Measurements from ENCODE around the gene IL15.
"Not testable (repeated sequence)": the region's sequence is repeated elsewhere in the genome, so short reads cannot be mapped to it uniquely, and the experiment has no call there.

IL15 gene

GRCh38 chr4:141705048-141705746, 68.8 kb downstream of the IL15 start:
- H3K27ac Mint-ChIP-seq = no peak overlapping the region
- H3K9me3 Mint-ChIP-seq = peaks cover 4% of the 10 kb centered on the region
- H3K4me3 Mint-ChIP-seq = no peak overlapping the region
- H3K36me3 Mint-ChIP-seq (ENCODE audit: low read depth) = no peaks in the 10 kb centered on the region
- H3K27me3 Mint-ChIP-seq = no peaks in the 10 kb centered on the region
- no peaks in the 10 kb centered on the region for H3K4me1 Mint-ChIP-seq (ENCODE audit: low read depth)

- no peak overlapping the region for H3K27ac Mint-ChIP-seq
- no peak overlapping the region for H3K4me3 Mint-ChIP-seq
- no peaks in the 10 kb centered on the region for H3K4me1 Mint-ChIP-seq (ENCODE audit: low read depth)
- H3K36me3 Mint-ChIP-seq (ENCODE audit: low read depth) = no peaks in the 10 kb centered on the region
- H3K27me3 Mint-ChIP-seq = no peaks in the 10 kb centered on the region
- peaks cover 4% of the 10 kb centered on the region for H3K9me3 Mint-ChIP-seq
Measured at GRCh38 chr4:141705747-141706377, 69.5 kb downstream of the IL15 start.

GRCh38 chr4:141706445-141706844, 70.1 kb downstream of the IL15 start:
- Mint-ChIP-seq H3K27me3 (no peaks in the 10 kb centered on the region), H3K27ac (no peak overlapping the region), H3K4me3 (no peak overlapping the region), H3K9me3 (peaks cover 4% of the 10 kb centered on the region), H3K4me1 (ENCODE audit: low read depth) (no peaks in the 10 kb centered on the region), H3K36me3 (ENCODE audit: low read depth) (no peaks in the 10 kb centered on the region)

- H3K27me3 Mint-ChIP-seq = no peaks in the 10 kb centered on the region
- no peak overlapping the region for H3K27ac Mint-ChIP-seq
- H3K4me1 Mint-ChIP-seq (ENCODE audit: low read depth) = no peaks in the 10 kb centered on the region
- H3K4me3 Mint-ChIP-seq = no peak overlapping the region
- H3K36me3 Mint-ChIP-seq (ENCODE audit: low read depth) = no peaks in the 10 kb centered on the region
- H3K9me3 Mint-ChIP-seq = peaks cover 4% of the 10 kb centered on the region
Measured at GRCh38 chr4:141711211-141711610, 74.8 kb downstream of the IL15 start.

- peaks cover 9% of the 10 kb centered on the region for H3K36me3 Mint-ChIP-seq (ENCODE audit: low read depth)
- H3K27me3 Mint-ChIP-seq = no peaks in the 10 kb centered on the region
- no peak overlapping the region for H3K27ac Mint-ChIP-seq
- H3K9me3 Mint-ChIP-seq = peaks cover 8% of the 10 kb centered on the region
- H3K4me1 Mint-ChIP-seq (ENCODE audit: low read depth) = no peaks in the 10 kb centered on the region
- H3K4me3 Mint-ChIP-seq = no peak overlapping the region
Measured at GRCh38 chr4:141713185-141713584, 76.8 kb downstream of the IL15 start.

GRCh38 chr4:141713771-141714445, 77.5 kb downstream of the IL15 start:
- no peak overlapping the region for H3K4me3 Mint-ChIP-seq

GRCh38 chr4:141719585-141719984, 83.2 kb downstream of the IL15 start:
- Mint-ChIP-seq H3K27ac (no peak overlapping the region), H3K27me3 (no peaks in the 10 kb centered on the region), H3K4me1 (ENCODE audit: low read depth) (no peaks in the 10 kb centered on the region)

More at GRCh38 chr4:141713771-141714445, 77.5 kb downstream of the IL15 start:
- peaks cover 8% of the 10 kb centered on the region for H3K9me3 Mint-ChIP-seq
- no peaks in the 10 kb centered on the region for H3K4me1 Mint-ChIP-seq (ENCODE audit: low read depth)
- H3K27ac Mint-ChIP-seq = no peak overlapping the region
- peaks cover 9% of the 10 kb centered on the region for H3K36me3 Mint-ChIP-seq (ENCODE audit: low read depth)
- no peaks in the 10 kb centered on the region for H3K27me3 Mint-ChIP-seq

GRCh38 chr4:141721174-141721573, 84.8 kb downstream of the IL15 start:
- no peak overlapping the region for H3K27ac Mint-ChIP-seq
- H3K36me3 Mint-ChIP-seq (ENCODE audit: low read depth) = peaks cover 9% of the 10 kb centered on the region
- H3K4me3 Mint-ChIP-seq = no peak overlapping the region
- no peaks in the 10 kb centered on the region for H3K27me3 Mint-ChIP-seq
- H3K9me3 Mint-ChIP-seq = peaks cover 8% of the 10 kb centered on the region
- H3K4me1 Mint-ChIP-seq (ENCODE audit: low read depth) = no peaks in the 10 kb centered on the region

More at GRCh38 chr4:141719585-141719984, 83.2 kb downstream of the IL15 start:
- Mint-ChIP-seq H3K4me3 (no peak overlapping the region), H3K36me3 (ENCODE audit: low read depth) (peaks cover 9% of the 10 kb centered on the region), H3K9me3 (peaks cover 8% of the 10 kb centered on the region)

- Mint-ChIP-seq H3K27ac (no peak overlapping the region), H3K36me3 (ENCODE audit: low read depth) (peaks cover under 1% of the 10 kb centered on the region), H3K9me3 (no peaks in the 10 kb centered on the region), H3K27me3 (no peaks in the 10 kb centered on the region), H3K4me3 (no peak overlapping the region), H3K4me1 (ENCODE audit: low read depth) (no peaks in the 10 kb centered on the region)
Measured at GRCh38 chr4:141724646-141725045, 88.3 kb downstream of the IL15 start.

GRCh38 chr4:141727420-141727819, 91.0 kb downstream of the IL15 start:
- H3K9me3 Mint-ChIP-seq = no peaks in the 10 kb centered on the region

GRCh38 chr4:141730805-141731204, 94.4 kb downstream of the IL15 start:
- H3K27me3 Mint-ChIP-seq = no peaks in the 10 kb centered on the region
- H3K27ac Mint-ChIP-seq = no peak overlapping the region
- H3K9me3 Mint-ChIP-seq = no peaks in the 10 kb centered on the region
- peaks cover 4% of the 10 kb centered on the region for H3K36me3 Mint-ChIP-seq (ENCODE audit: low read depth)
- H3K4me1 Mint-ChIP-seq (ENCODE audit: low read depth) = no peaks in the 10 kb centered on the region
- H3K4me3 Mint-ChIP-seq = no peak overlapping the region

More at GRCh38 chr4:141727420-141727819, 91.0 kb downstream of the IL15 start:
- H3K27ac Mint-ChIP-seq = no peak overlapping the region
- no peaks in the 10 kb centered on the region for H3K27me3 Mint-ChIP-seq
- H3K4me1 Mint-ChIP-seq (ENCODE audit: low read depth) = no peaks in the 10 kb centered on the region
- peaks cover 4% of the 10 kb centered on the region for H3K36me3 Mint-ChIP-seq (ENCODE audit: low read depth)
- no peak overlapping the region for H3K4me3 Mint-ChIP-seq

- H3K4me1 Mint-ChIP-seq (ENCODE audit: low read depth) = no peaks in the 10 kb centered on the region
- no peaks in the 10 kb centered on the region for H3K27me3 Mint-ChIP-seq
- H3K9me3 Mint-ChIP-seq = peaks cover 5% of the 10 kb centered on the region
- H3K4me3 Mint-ChIP-seq = no peak overlapping the region
- H3K27ac Mint-ChIP-seq = no peak overlapping the region
- peaks cover 4% of the 10 kb centered on the region for H3K36me3 Mint-ChIP-seq (ENCODE audit: low read depth)
Measured at GRCh38 chr4:141731481-141731880, 95.1 kb downstream of the IL15 start.

- Mint-ChIP-seq H3K4me3 (no peak overlapping the region), H3K9me3 (peaks cover 25% of the 10 kb centered on the region), H3K27ac (no peak overlapping the region), H3K4me1 (ENCODE audit: low read depth) (no peaks in the 10 kb centered on the region), H3K27me3 (no peaks in the 10 kb centered on the region), H3K36me3 (ENCODE audit: low read depth) (no peaks in the 10 kb centered on the region)
Measured at GRCh38 chr4:141739636-141740035, 103.3 kb downstream of the IL15 start.

- Mint-ChIP-seq H3K27me3 (no peaks in the 10 kb centered on the region), H3K9me3 (peaks cover 13% of the 10 kb centered on the region), H3K27ac (no peak overlapping the region), H3K4me3 (no peak overlapping the region), H3K36me3 (ENCODE audit: low read depth) (no peaks in the 10 kb centered on the region), H3K4me1 (ENCODE audit: low read depth) (no peaks in the 10 kb centered on the region)
Measured at GRCh38 chr4:141746026-141746425, 109.6 kb downstream of the IL15 start.

- H3K36me3 Mint-ChIP-seq (ENCODE audit: low read depth); H3K27me3 Mint-ChIP-seq; H3K4me3 Mint-ChIP-seq; H3K4me1 Mint-ChIP-seq (ENCODE audit: low read depth); H3K9me3 Mint-ChIP-seq; H3K27ac Mint-ChIP-seq: not testable (repeated sequence)
Measured at GRCh38 chr4:141751806-141752205, 115.4 kb downstream of the IL15 start.
